HG02885 (cell line): ENCODE data around the gene CNFN.

ENCODE experiments used
- ATAC-seq: cut with Tn5 transposase; IDR thresholded peaks from one replicate; pipeline ENCODE4 v1.9.1; 2021; ENCODE audit warnings: mild to moderate bottlenecking; ENCODE audit not compliant: unreplicated experiment, poor library complexity

The CNFN gene

GRCh38 chr19:42411581-42412178, 21.6 kb upstream of the CNFN start:
- ATAC-seq, result no peak

DNA sequence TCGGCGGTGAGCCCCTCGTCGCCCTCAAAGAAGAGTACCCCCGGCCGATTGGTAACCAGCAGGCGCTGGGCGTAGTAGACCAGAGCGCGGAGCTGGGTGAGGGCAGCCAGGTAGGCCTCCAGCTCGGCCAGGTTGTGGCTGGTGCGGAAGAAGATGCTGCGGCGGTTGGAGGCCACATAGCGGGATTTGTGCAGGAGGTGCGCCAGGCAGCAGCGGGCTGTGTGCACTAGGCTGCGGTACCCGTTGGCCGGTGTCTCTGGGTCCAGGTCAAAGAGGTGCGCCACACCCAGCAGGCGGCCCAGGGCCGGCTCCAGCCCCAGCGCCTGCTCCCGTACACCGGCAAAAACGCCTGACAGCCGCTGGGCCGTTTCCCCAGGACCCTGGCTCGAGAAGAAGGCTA, 20.3 kb upstream of the CNFN start:
- ATAC-seq, result no peak

GRCh38 chr19:42409477-42409876, 19.4 kb upstream of the CNFN start:
- no peak for ATAC-seq

GRCh38 chr19:42407816-42408175, 17.7 kb upstream of the CNFN start:
- ATAC-seq, result no peak

DNA sequence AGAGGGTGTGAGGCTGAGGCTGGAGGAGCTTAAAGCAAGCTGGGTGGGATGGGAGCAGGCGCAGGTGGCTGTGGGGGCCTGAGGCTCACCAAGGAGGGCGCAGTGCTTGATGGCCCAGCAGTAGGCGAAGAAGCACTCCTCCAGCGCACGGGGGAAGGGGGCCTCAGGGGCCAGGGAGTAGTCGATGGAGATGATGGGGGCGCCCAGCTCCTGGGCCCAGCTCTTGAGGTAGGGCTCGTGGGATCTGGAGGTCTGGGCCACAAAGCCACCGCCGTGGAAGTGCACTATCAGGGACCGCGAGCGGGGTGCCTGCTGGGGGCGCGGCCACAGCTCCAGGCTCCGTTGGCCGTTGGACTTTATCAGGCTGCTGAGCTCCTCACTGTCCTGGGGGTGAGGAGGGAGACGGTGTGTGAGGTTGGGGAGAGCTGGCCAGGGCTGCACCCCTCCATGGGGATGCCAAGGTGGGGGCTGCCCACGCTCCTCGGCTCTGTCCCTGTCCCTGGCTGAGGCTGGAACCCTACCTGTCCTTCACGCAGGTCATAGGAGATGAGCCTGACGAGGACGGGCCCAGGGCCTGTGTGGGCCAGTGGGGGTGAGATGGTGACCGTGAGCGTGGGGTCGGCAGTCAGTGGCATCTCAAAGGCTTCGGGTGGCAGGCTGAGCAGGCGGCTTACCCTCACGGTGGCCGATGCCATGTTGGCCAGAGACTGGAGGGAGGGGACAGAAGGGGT, 17.2 kb upstream of the CNFN start:
- ATAC-seq, result no peak

DNA sequence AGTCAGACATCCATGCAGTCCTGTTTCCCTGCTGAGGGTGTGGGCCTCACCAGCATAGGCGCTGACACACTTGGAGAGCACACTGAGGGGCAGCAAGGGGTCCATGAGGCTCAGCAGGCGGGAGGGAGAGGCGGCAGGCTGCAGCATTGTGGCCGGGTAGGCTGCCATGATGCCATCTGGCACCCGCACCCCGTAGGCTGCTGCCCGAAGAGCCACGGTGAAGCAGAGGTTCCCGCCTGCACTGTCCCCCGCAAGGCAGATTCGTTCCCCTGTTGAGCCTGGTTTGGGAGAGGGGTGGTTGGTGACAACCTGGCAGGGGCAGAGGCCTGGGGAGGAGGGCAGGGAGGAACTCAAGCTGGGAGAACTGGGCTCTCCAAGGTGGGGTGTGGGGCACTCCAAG, 16.0 kb upstream of the CNFN start:
- no peak for ATAC-seq

GRCh38 chr19:42403586-42403985, 13.5 kb upstream of the CNFN start:
- no peak for ATAC-seq

DNA sequence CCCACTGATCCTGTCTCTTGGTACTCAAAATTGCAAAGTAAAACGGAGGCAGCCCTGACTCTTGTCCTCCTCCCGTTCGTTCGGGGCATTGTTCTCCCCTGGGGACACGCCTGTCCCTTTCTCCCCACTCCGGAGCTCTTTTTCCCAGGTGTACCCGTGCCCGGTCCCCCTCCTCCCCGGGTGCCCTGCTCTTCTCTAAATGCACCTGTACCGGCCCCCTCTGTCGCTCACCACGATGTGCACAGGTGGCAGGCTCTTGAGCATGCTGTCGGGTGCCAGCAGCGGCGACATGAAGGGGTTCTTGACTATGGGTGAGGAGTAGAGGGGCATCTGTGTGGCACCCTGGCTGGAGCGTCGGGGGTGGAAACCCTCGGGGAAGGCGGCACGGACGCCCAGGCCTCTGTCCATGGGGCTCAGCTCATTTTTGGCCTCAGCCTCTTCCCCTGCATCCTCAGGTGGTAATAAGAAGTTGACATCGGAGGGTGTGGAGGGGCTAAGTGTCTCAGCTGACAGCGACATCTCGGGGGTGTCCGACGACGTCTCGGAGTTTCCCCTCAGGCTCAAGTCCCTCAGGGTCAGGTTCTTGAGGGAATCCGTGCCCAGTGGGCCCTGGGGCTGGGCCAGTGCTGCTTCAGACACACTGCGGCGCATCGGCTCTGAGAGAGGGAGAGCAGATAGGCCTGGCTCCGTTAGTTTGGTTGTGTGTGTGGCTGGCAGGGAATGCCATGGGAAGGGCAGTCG, 12.4 kb upstream of the CNFN start:
- no peak for ATAC-seq

GRCh38 chr19:42401365-42402303, 11.5 kb upstream of the CNFN start:
- ATAC-seq, result no peak

DNA sequence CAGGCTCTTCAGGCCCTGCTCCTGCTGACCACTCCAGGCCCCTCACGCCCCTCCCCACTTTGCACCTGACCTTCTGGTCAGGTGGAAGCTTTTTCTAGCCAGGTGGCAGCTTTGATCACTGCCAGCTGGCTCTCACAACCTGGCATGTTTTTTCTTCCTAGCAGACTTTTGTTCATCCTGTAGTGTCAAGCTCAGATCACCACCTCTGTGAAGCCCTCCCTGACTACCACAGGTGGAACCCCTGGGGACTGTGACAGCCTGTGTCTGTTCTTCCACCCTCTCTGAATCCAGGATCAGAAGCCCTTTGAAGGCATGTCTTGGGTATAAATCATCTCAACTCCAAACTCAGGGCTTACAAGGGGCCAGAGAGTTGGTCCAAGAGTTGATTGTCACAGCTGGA, 10.3 kb upstream of the CNFN start:
- no peak for ATAC-seq

DNA sequence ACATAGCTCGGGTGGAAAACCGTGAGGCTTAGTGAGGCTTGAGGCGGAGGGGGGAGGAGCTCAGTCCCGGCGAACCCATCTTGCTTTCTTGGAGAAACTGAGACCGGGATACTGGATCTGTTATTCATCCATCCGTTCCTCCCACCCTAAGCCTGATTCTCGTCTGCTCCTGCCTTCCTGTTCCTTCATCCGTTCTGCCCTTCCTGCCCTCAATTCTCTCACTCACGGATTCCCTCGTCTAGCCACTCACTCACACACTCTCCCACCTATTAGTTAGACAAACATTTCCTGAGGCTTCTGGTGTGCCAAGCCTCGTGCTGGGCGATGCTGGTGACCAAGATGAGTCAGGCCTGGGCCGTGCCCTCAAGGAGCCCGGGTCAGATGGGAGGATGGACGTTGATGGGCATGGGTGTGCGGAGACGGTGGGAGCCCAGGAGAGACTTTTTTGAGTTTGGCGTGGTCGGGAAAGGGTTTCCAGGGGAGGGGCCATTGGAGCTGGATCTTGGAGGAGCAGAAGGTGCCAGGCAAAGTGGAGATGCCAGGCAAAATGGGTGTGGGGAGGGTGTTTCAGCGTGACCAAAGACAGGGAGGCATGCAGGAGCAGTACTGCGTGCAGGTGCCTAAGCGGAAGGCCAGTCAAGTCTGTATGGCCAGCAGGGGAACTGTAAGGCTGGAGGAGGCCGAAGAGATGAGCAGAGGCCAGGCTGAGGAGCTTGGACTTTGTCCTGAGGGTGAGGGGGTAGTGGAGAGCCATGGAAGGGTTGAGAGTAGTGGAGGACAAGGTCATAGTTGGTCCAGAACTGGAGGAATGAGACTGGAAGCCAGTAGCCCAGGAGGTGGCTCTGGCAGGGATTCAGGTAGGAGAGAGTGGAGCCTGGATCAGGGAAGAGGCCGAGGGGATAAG, 7.4 kb upstream of the CNFN start:
- no peak for ATAC-seq

- ATAC-seq, result peak; percentile 97
These were observed 6.5 kb upstream of the CNFN start for GRCh38 chr19:42396381-42397262.

DNA sequence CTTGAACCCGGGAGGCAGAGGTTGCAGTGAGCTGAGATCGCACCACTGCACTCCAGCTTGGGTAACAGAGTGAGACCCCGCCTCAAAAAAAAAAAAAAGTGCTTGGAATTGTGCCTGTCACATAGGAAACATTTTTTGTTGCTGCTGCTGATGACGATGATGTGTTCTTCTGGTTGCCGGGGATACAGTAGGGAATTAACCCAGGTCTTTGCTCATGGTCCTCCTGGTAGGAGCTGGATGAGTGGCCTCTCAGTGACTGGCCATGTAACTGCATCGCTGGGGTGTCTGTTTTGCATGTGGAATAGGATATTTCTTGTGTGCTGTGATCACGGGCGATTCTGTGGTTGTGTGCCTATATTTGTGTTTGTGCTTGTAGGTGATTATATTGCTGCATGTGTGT, 4.7 kb upstream of the CNFN start:
- no peak for ATAC-seq

- no peak for ATAC-seq
These were observed 2.1 kb upstream of the CNFN start for GRCh38 chr19:42392165-42392564.

DNA sequence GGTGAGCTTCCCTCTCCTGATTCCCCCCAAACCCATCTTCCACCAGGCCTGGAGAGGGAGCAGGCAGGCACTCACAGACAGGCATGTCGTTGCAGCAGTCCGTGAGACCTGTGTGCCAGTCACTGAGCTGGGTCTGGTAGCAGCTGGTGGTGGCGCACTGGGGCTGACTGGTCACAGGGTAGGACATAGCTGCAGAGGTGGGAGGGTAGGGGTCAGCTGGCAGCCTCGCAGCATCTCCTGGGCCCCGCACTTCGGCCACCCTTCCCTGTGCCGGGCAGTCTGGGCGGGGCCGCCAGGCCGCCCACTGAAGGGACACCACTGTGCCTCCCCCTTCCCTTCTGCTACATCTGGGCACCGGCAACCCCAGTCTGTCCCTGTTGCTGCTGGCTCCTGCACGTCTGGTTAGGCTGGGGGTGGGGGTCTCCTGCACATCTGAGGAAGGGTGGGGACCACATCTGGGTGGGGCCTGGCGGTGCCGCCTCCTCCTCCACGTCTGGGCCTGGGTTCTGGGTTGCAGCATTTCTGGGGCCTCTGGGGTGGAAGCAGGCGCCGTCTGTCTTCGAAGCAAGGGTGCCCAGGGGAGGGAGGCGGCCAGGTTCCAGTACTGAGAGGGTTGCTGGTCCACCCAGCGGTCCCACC, 1.1 kb downstream of the CNFN start:
- no peak for ATAC-seq

DNA sequence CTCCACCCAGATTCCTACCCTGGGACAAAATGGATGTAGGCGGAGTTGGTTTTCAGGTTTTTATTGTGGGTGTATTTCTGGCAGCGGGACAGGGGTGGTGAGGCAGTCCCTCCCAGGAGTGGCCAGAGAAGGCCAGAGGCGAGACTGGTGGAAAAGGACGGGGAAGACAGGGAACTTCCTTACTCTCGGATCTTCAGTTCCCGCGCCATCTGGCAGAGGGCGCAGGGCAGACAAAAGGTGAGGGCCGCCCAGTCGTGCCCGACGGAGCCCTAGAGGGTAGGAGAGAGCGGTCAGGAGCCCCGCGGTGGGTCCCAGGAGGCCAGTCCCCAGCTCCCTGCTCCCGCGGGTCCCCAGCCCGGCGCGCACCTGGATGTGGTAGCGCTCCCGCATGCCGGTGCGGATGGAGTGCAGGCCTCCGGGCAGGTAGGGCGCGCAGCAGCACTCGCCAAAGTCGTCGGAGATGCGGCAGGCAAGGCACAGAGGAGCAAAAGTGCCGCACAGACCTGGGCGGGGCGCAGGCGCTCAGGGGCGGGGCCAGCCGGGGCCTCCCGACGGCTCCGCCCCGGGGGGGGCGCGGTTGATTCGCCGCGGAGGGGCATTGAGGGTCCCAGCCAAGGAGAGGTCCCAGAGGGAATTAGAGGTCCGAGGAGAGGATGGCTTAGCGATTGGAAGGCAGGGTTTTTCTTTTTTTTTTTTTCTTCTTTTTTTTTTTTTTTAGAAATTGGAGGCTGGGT, 3.0 kb downstream of the CNFN start:
- peak; percentile 42 for ATAC-seq

GRCh38 chr19:42380155-42380554, 9.9 kb downstream of the CNFN start:
- ATAC-seq, result no peak
